Neural progenitor cell (in vitro differentiated cells): ENCODE data around the gene GSK3A. TPM values are rescaled to one million over a fixed set of nuclear protein-coding genes. Genes with fewer than 3 reads are reported as not detected.

Experiments
- DNase-seq: peaks from one replicate; pipeline ENCODE4 v3.0.0-alpha.2; 2016; ENCODE audit warnings: low spot score
- H2AFZ ChIP-seq: fragments of 200-600 bp; sonication (generic); replicated peaks from 2 replicates; pipeline ENCODE4 v1.6.1; 2016; ENCODE audit warnings: antibody characterized with exemption
- H3F3A ChIP-seq: fragments of 200-600 bp; sonication (generic); 2 replicates; pipeline ENCODE4 v1.6.1; 2016; ENCODE audit warnings: antibody characterized with exemption, low read depth
- H3K27ac ChIP-seq: fragments of 200-600 bp; sonication (generic); 2 replicates; pipeline ENCODE4 v1.5.1; 2016; ENCODE audit warnings: mild to moderate bottlenecking
- H3K27me3 ChIP-seq: fragments of 200-600 bp; sonication (generic); 2 replicates; pipeline ENCODE4 v1.6.1; 2016; ENCODE audit warnings: mild to moderate bottlenecking, moderate library complexity
- H3K36me3 ChIP-seq: fragments of 200-600 bp; sonication (generic); 2 replicates; pipeline ENCODE4 v1.5.1; 2016
- H3K4me1 ChIP-seq: fragments of 200-600 bp; sonication (generic); 2 replicates; pipeline ENCODE4 v1.6.1; 2016; ENCODE audit warnings: mixed run types
- H3K4me2 ChIP-seq: fragments of 200-600 bp; sonication (generic); 2 replicates; pipeline ENCODE4 v1.6.1; 2016
- H3K4me3 ChIP-seq: fragments of 200-600 bp; sonication (generic); 2 replicates; pipeline ENCODE4 v1.5.1; 2016
- H3K79me2 ChIP-seq: fragments of 200-600 bp; sonication (generic); 2 replicates; pipeline ENCODE4 v1.6.1; 2016; ENCODE audit warnings: low read depth
- H3K9ac ChIP-seq: fragments of 200-600 bp; sonication (generic); 2 replicates; pipeline ENCODE4 v1.6.1; 2016
- H3K9me3 ChIP-seq: fragments of 200-600 bp; sonication (generic); 2 replicates; pipeline ENCODE4 v1.5.1; 2016; ENCODE audit warnings: low read depth
- H4K20me1 ChIP-seq: fragments of 200-600 bp; sonication (generic); 2 replicates; pipeline ENCODE4 v1.6.1; 2016; ENCODE audit warnings: low read depth
- H3K27ac Mint-ChIP-seq: 3 replicates; pipeline ENCODE4 v1.8.0; 2021; ENCODE audit warnings: mixed read lengths
- H3K27me3 Mint-ChIP-seq: 2 replicates; pipeline ENCODE4 v1.8.0; 2022; ENCODE audit warnings: low read depth, mild to moderate bottlenecking, inconsistent platforms, moderate library complexity, mixed read lengths; ENCODE audit not compliant: insufficient read depth
- H3K36me3 Mint-ChIP-seq: 3 replicates; pipeline ENCODE4 v1.8.0; 2021; ENCODE audit warnings: mixed read lengths
- H3K4me1 Mint-ChIP-seq: 3 replicates; pipeline ENCODE4 v1.8.0; 2021; ENCODE audit warnings: mixed read lengths
- H3K4me3 Mint-ChIP-seq: 3 replicates; pipeline ENCODE4 v1.8.0; 2021; ENCODE audit warnings: mild to moderate bottlenecking, moderate library complexity, mixed read lengths
- H3K9me3 Mint-ChIP-seq: 3 replicates; pipeline ENCODE4 v1.8.0; 2020; ENCODE audit warnings: mixed read lengths
- CTCF ChIP-seq: fragments of 200-600 bp; sonication (generic); IDR thresholded peaks from 2 replicates; pipeline ENCODE4 v1.5.1; 2017; ENCODE audit warnings: antibody characterized with exemption, mild to moderate bottlenecking
- EZH2 ChIP-seq: fragments of 200-600 bp; sonication (generic); IDR thresholded peaks from 2 replicates; pipeline ENCODE4 v1.6.1; 2017; ENCODE audit warnings: antibody characterized with exemption, mild to moderate bottlenecking, moderate library complexity
- EZH2phosphoT487 ChIP-seq: fragments of 200-600 bp; sonication (generic); IDR thresholded peaks from 2 replicates; pipeline ENCODE4 v1.6.1; 2017; ENCODE audit warnings: antibody characterized with exemption
- total RNA-seq: library from RNA; depleted of rRNA; stranded (reverse); fragments of >200 nt; gene quantifications from 2 replicates; pipeline ENCODE4 v1.2.3, GENCODE V29; 2015; ENCODE audit warnings: low replicate concordance

Gene GSK3A
- total RNA-seq, 1 donor from 2014 or later = 22.5 TPM

GRCh38 chr19:42245231-42245630 lies 2.8 kb upstream of the GSK3A start:
- no peaks in the 10 kb centered on the region for H3K36me3 ChIP-seq
- peaks cover 33% of the 10 kb centered on the region for H3K79me2 ChIP-seq
- no peak overlapping the region for H3K9ac ChIP-seq
- no peaks in the 10 kb centered on the region for H3K27me3 ChIP-seq
- peaks cover 8% of the 10 kb centered on the region for H3K4me1 ChIP-seq
- TF ChIP-seq CTCF = no peak
- TF ChIP-seq EZH2 = no peak
- no peak for TF ChIP-seq EZH2phosphoT487
- no peak overlapping the region for H3K4me2 ChIP-seq
- Mint-ChIP-seq H3K4me1 (peaks cover 46% of the 10 kb centered on the region), H3K9me3 (no peaks in the 10 kb centered on the region), H3K4me3 (peak overlapping the region; percentile 93), H3K27ac (peak overlapping the region; percentile 82), H3K36me3 (peaks cover 4% of the 10 kb centered on the region), H3K27me3 (peaks cover 3% of the 10 kb centered on the region)
- no peaks in the 10 kb centered on the region for H3K9me3 ChIP-seq
- H4K20me1 ChIP-seq = peaks cover 69% of the 10 kb centered on the region
- DNase-seq = no peak
- no peak overlapping the region for H2AFZ ChIP-seq
- H3F3A ChIP-seq = peaks cover 43% of the 10 kb centered on the region
- no peak overlapping the region for H3K27ac ChIP-seq
- H3K4me3 ChIP-seq = no peak overlapping the region

GRCh38 chr19:42244347-42245220 lies 2.2 kb upstream of the GSK3A start:
- TF ChIP-seq EZH2 (no peak), CTCF (peak; percentile 71), EZH2phosphoT487 (no peak)
- Mint-ChIP-seq H3K9me3 (no peaks in the 10 kb centered on the region), H3K27ac (peak overlapping the region; percentile 97), H3K4me3 (peak overlapping the region; percentile 93), H3K4me1 (peaks cover 44% of the 10 kb centered on the region), H3K27me3 (peaks cover 3% of the 10 kb centered on the region), H3K36me3 (peaks cover 7% of the 10 kb centered on the region)
- Histone ChIP-seq H3K9ac (no peak overlapping the region), H4K20me1 (peaks cover 68% of the 10 kb centered on the region), H3K79me2 (peaks cover 31% of the 10 kb centered on the region), H3F3A (peaks cover 43% of the 10 kb centered on the region), H3K4me1 (peaks cover 8% of the 10 kb centered on the region), H3K27ac (no peak overlapping the region), H3K4me2 (peak overlapping the region; percentile 87), H3K4me3 (peak overlapping the region; percentile 92), H3K9me3 (no peaks in the 10 kb centered on the region), H3K27me3 (no peaks in the 10 kb centered on the region), H3K36me3 (no peaks in the 10 kb centered on the region), H2AFZ (peak overlapping the region; percentile 91)
- peak; percentile 97 for DNase-seq

GRCh38 chr19:42242069-42242511 lies 312 bp downstream of the GSK3A start:
- Histone ChIP-seq H2AFZ (peak overlapping the region; percentile 4), H3F3A (peaks cover 34% of the 10 kb centered on the region), H3K9ac (peak overlapping the region; percentile 95), H3K4me1 (peaks cover 8% of the 10 kb centered on the region), H3K36me3 (no peaks in the 10 kb centered on the region), H3K79me2 (peaks cover 28% of the 10 kb centered on the region), H4K20me1 (peaks cover 56% of the 10 kb centered on the region), H3K27me3 (no peaks in the 10 kb centered on the region), H3K27ac (peak overlapping the region; percentile 20), H3K4me2 (peak overlapping the region; percentile 93), H3K9me3 (no peaks in the 10 kb centered on the region), H3K4me3 (peak overlapping the region; percentile 92)
- TF ChIP-seq EZH2phosphoT487 (no peak), CTCF (no peak)
- no peak for DNase-seq
- H3K4me1 Mint-ChIP-seq = peaks cover 43% of the 10 kb centered on the region
- H3K27ac Mint-ChIP-seq = peak overlapping the region; percentile 78
- peaks cover 11% of the 10 kb centered on the region for H3K36me3 Mint-ChIP-seq
- H3K9me3 Mint-ChIP-seq = no peaks in the 10 kb centered on the region
- H3K4me3 Mint-ChIP-seq = peak overlapping the region; percentile 96
- H3K27me3 Mint-ChIP-seq = peaks cover 3% of the 10 kb centered on the region
